ENCODE data around the gene CORO7.

The CORO7 gene

DNA sequence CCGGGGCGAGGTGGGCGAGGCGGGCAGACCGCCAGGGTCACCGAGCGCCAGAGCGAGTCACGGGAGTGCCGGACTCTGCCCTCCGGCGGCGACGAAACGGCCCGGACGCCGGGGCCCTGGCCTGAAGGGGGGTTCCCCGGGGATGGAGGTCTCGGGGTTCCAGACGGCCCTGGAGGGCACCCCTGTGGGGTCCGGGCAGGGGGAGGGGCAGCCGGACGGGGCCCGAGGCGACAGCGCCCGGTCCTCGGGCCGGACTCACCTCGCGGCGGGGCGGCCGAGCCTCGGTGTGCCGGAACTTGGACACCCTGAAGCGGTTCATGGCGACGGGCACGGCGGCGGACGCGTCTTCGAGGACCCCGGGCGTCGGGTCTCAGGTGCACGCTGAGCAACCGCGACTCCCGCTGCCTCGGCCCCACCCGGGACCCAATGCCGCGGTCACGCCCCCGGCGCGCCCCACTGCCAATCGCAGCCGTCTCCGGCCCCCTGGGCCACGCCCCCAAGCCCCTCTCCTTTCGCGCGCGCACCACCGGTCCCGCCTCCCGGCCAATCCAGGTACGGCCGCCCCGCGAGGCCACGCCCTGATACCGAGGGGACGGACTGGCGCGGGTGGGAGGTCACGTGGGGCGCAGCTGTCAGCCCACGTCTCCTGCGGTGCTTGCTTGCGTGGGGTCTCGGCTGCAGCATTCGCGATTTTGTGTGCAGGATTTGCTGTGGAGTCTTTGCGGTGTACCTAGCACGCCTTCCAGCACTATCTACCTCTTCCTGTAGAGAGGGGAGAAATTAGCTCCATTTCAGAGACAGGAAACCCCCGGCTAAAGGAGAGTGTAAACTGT is at the start of gene CORO7:
TSS of gene CORO7 (minus strand) at position 397 of the 833 bp plus-strand sequence. CDS start at position 319, 78 bp downstream.
- peak; percentile 56 to 59 for DNase-seq

GRCh38 chr16:4463522-4464163 is 47.2 kb upstream of the CORO7 start:
- no peak for DNase-seq

DNA sequence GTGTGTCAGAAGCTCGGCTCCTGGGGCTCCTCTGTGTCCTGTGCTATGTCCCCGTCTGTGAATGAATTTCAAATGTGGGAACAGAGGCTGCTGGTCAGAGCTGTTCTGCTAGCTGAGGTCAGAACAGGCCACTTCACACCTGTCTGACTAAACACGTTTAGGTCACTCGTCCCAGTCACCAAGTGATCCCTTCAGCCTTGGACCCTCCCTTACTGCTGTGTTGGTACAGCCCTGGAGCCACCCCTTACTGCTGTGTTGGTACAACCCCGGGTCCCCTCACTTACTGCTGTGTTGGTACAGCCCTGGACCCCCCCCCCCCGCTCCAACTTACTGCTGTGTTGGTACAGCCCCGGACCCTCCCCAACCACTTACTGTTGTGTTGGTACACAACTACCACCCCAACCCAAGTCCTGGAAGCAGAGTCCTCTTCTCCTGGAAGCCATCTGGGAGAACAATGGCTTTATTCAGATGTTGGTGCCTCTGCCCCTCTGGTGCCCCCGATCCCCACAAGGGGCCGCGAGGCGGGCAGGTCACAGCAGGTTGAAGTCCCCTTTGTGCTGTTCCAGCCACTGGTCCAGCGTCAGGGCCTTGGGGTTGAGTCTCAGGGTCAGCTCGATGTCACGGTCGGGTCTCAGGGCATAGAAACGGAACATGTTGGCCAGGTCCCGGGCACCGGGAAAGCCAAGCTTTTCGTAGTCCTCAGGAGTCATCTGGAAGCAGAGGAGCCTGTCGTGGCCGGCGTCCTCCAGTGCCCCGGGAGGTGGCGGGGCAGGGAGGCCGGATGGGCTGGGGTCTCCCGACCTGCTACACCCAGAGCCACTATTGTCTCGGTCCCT is 45.1 kb upstream of the CORO7 start:
- DNase-seq, result no peak

DNA sequence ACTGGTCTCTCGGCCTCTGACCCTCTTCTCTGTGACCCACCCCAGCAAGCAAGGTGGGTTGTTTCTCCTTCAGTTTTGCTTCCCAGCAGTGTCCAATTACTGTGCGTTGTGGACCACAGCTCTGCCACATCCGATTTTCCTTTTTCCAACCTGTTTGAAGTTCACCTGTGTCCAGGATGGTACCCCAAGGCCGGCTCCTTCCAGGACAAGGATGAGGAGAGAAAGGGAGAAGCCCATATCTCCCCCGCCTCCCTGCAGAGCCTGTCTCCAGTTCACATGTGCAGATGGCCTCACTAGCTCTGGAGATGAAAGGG is 44.5 kb upstream of the CORO7 start:
- no peak for DNase-seq

- DNase-seq, result no peak
Observed at GRCh38 chr16:4455951-4456350, 39.6 kb upstream of the CORO7 start.

DNA sequence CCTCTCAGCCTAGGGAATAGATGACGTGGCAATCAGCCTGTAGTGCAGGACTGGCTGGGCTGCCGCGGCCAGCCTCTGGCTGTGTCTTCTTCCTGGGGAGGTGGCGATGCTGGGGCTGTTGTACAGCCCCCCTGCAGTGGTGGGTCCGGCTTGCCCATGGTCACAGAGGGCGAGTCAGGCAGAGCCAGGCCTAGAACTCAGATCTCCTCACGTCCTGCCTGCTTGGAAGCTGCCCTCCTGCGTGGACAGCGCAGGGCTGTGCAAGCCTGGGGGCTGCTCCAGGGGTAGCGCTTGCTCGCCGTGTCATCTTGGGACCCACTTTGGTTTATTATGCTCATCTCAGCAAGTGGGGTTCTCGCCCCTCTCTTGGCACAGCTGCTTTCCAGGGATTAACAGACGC is 38.7 kb upstream of the CORO7 start:
- no peak for DNase-seq

GRCh38 chr16:4454623-4455022 is 38.2 kb upstream of the CORO7 start:
- DNase-seq, result no peak

- DNase-seq, result no peak
Observed at GRCh38 chr16:4452674-4453073, 36.3 kb upstream of the CORO7 start.

GRCh38 chr16:4450931-4451519 is 34.6 kb upstream of the CORO7 start:
- DNase-seq, result no peak

- no peak for DNase-seq
Observed at GRCh38 chr16:4450430-4450829, 34.0 kb upstream of the CORO7 start.

- no peak for DNase-seq
Observed at GRCh38 chr16:4443986-4444385, 27.6 kb upstream of the CORO7 start.

DNA sequence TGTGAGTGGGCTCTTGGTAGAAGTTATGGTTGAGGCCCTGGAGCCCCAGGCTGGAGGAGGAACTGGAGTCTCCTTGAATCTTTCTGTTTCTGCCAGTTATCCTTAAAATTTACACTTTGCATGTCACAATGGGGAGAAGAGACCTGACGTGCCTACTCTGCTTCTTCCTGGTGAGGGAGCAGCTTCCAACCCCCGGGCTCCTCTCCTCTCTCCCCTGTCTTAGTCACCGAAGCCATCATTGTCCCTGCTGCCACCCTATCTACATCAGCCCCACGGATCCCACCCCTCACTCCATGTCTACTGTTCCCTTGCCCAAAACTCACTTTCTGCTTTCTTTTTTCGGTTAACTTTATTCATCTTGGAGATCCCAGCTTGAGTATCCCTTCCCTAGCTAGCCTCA is 26.9 kb upstream of the CORO7 start:
- no peak for DNase-seq

DNA sequence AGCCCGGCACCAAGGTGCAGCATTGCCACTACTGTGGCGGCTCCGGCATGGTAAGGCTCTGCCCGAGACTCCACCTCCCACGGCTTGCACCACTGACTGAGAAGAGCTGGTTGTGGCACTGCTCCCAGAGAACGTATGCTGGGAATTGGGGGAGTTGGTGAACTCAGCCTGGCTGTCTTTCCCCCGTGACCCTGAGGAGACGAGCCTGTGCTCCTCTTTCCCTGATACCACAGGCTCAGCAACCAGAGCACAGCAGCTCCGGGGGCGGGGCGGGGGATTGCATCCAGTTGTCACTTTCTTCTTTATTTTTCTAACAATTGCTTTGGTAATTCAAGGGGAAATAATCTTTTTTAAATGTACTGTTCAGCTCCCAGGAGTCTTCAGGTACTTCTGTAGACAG is 26.0 kb upstream of the CORO7 start:
- DNase-seq, result no peak

DNA sequence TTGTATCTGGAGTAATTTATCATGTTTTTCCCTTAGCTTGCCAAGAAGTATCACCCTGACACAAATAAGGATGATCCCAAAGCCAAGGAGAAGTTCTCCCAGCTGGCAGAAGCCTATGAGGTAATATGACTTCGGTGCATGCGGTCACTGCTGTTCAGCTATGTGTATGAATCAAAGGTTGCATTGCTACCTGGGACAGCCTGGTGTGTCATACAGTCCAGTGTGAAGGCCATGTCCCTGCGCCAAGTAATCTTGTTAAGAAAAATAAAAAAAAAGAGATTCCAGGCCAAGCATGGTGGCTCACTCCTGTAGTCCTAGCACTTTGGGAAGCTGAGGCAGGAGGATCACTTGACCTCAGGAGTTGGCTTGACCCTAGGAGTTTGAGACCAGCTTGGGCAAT is 21.0 kb upstream of the CORO7 start:
- DNase-seq, result no peak

GRCh38 chr16:4435337-4436067 is 19.1 kb upstream of the CORO7 start:
- no peak for DNase-seq

DNA sequence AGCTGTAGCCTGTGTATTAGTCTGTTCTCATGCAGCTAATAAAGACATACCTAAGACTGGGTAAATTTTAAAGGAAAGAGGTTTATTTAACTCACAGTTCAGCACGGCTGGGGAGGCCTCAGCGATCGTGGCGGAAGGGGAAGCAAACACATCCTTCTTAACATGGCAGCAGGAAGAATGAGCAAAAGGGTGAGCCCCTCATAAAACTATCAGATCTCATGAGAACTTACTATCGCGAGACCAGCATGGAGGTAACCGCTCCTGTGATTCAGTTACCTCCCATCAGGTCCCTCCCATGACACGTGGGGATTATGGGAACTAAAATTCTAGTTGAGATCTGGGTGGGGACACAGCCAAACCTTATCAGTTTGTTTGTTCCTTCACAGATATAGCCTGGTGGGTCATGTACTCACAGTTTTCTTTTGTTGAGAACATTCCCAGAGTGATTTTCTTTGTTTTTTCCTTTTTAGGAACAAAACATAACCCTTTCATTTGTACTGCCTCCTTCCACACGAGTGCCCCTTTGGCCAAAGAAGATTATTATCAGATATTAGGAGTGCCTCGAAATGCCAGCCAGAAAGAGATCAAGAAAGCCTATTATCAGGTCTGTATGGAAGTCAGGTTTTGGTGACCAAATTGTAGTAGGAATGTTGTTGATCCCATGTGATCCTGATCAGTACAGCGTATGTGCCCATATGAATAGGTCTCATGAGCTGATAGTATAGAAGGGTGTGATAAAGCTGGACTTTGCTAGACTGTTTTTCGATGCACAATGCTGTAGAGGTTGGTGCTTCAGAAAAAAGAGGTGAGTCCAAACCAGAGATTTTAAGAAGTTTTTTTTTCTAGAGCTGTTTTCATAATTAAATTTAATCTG is 17.8 kb upstream of the CORO7 start:
- no peak for DNase-seq

GRCh38 chr16:4433228-4433627 is 16.8 kb upstream of the CORO7 start:
- no peak for DNase-seq

DNA sequence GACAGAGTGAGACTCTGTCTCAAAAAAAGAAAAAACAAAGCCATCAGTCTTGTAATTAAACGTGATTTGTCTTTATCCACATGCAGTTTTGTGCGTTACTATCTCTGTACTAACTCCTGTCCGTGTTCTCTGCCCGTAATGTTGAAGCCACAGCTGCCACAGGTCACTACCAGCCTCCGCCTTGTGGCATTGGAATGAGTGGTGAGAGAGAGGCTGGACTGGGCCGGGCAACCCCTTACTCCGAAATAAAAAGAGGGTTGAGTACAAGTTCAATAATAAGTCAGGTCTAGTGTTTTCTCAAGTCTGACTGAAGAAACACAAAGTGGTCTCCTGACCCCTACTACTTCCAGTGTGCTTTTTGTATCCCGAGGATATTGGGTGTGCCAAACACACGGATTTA is 14.6 kb upstream of the CORO7 start:
- no peak for DNase-seq

DNA sequence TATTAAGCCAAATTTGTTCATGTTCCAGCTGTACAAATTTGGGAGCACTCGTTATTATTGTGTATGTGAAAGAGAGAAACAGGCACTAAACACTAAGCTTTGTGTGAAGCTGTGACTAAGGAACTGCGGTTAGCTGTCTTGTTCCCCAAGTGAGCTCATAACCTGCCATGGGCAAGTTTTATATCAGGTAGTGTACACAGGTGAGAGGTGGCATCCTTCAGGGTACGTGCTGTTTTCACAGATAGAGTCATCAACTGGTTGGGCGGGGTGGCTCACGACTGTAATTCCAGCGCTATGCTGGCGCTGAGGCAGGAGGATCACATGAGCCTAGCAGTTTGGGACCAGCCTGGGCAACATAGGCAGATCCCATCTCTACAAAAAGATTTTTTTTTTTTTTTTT is 12.1 kb upstream of the CORO7 start:
- no peak for DNase-seq

GRCh38 chr16:4426722-4427372 is 10.5 kb upstream of the CORO7 start:
- no peak for DNase-seq

GRCh38 chr16:4426021-4426684 is 9.8 kb upstream of the CORO7 start:
- DNase-seq, result no peak
